ENCODE data around the gene PPP1R17.

PPP1R17 gene

DNA sequence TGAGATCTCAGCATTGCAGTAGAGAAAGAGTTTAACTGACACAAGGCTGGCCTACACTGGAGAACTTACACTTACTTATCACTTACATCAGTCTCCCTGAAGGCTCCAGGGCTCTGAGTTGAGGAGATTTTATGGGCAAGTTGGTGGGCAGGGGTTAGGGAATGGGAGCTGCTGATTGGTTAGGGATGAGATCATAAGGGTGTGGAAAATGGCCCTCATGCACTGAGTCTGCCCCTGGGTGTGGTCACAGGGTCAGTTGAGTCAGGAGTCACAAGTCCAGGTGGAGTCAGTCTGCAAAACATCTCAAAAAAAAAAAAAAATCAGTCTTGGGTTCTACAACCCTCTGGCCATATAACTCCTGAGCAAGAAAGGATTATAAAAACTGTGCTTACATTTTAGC is 60.5 kb downstream of the PPP1R17 start:
- CTCF ChIA-PET = no interaction called here
- POLR2A ChIA-PET = no interaction called here
- H3K27ac ChIP-seq (ENCODE audit: extremely low read depth, low read depth, low read length) = no peak overlapping the region

DNA sequence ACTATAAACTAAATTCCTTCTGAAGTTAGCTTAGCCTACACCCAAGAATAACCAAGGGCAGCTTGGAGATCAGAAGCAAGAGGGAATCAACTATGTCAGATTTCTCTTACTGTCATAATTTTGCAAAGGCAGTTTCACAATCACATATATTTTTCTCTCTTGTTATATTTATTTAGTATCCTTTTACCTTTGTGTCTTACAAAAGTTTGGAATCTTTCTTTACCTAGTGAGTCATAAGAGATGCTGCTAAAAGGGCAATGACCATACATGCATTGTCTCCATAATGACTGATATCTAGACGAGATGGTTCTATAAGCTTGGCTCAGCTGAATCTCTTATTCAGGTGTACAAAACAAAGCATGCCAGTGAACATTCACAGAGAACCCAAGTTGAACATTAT is 61.1 kb downstream of the PPP1R17 start:
- Histone ChIP-seq H3K27ac (ENCODE audit: extremely low read depth, low read depth, low read length) (no peak overlapping the region), H3K4me3 (ENCODE audit: low read depth, low read length) (no peak overlapping the region), H3K36me3 (ENCODE audit: control insufficient read depth in 2 of 2, insufficient read depth in 1 of 2, low read length in 2 of 2) (no peaks in the 10 kb centered on the region), H3K4me1 (ENCODE audit: control insufficient read depth, insufficient read depth, low read length) (no peaks in the 10 kb centered on the region), H3K9me3 (ENCODE audit: control insufficient read depth, insufficient read depth, low read depth, low read length) (no peaks in the 10 kb centered on the region)
- ChIA-PET CTCF (interaction anchor here (0.7 kb wide), 1 partner anchor 365 kb away, joined by 3 read pairs; no protein-coding TSS in a partner anchor), POLR2A (no interaction called here)
- TF ChIP-seq ZNF37A (tag by site-specific recombination; IDR thresholded peaks at IDR 0.05) (no peak), ZNF366 (tag by site-specific recombination; conservative IDR thresholded peaks at IDR 0.05) (no peak), ZNF501 (tag by site-specific recombination; IDR thresholded peaks at IDR 0.05) (no peak), ZFP69B (tag by site-specific recombination; IDR thresholded peaks at IDR 0.05) (no peak), ZNF394 (tag by site-specific recombination; IDR thresholded peaks at IDR 0.05; ENCODE audit: borderline replicate concordance) (no peak), ZNF529 (tag by site-specific recombination; IDR thresholded peaks at IDR 0.05; ENCODE audit: insufficient replicate concordance) (no peak), GFI1B (tag by site-specific recombination; IDR thresholded peaks at IDR 0.05) (no peak), ZNF561 (tag by site-specific recombination; IDR thresholded peaks at IDR 0.05; ENCODE audit: borderline replicate concordance) (no peak), ZNF292 (tag by site-specific recombination; IDR thresholded peaks at IDR 0.05; ENCODE audit: borderline replicate concordance, low read depth) (no peak), ZNF830 (tag by site-specific recombination; IDR thresholded peaks at IDR 0.05; ENCODE audit: low read depth) (no peak), YY1 (tag by site-specific recombination; IDR thresholded peaks at IDR 0.05) (no peak), ZBTB8A (tag by site-specific recombination; IDR thresholded peaks at IDR 0.05) (no peak)
- TF ChIP-seq, protein P1, sequence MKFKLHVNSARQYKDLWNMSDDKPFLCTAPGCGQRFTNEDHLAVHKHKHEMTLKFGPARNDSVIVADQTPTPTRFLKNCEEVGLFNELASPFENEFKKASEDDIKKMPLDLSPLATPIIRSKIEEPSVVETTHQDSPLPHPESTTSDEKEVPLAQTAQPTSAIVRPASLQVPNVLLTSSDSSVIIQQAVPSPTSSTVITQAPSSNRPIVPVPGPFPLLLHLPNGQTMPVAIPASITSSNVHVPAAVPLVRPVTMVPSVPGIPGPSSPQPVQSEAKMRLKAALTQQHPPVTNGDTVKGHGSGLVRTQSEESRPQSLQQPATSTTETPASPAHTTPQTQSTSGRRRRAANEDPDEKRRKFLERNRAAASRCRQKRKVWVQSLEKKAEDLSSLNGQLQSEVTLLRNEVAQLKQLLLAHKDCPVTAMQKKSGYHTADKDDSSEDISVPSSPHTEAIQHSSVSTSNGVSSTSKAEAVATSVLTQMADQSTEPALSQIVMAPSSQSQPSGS (tag by site-specific recombination; IDR thresholded peaks at IDR 0.05; ENCODE audit: low read depth) = no peak

More for the DNA sequence above, 60.5 kb downstream of the PPP1R17 start:
- H3K4me3 ChIP-seq (ENCODE audit: low read depth, low read length) = no peak overlapping the region
- TF ChIP-seq ZFP37 (tag by site-specific recombination; IDR thresholded peaks at IDR 0.05) (no peak), SP7 (tag by site-specific recombination; IDR thresholded peaks at IDR 0.05) (no peak), ZNF19 (tag by site-specific recombination; IDR thresholded peaks at IDR 0.05; ENCODE audit: low read depth) (no peak), ZNF791 (tag by site-specific recombination; IDR thresholded peaks at IDR 0.05) (no peak)
- no peaks in the 10 kb centered on the region for H3K9me3 ChIP-seq (ENCODE audit: control insufficient read depth, insufficient read depth, low read depth, low read length)
- no peaks in the 10 kb centered on the region for H3K36me3 ChIP-seq (ENCODE audit: control insufficient read depth in 2 of 2, insufficient read depth in 1 of 2, low read length in 2 of 2)
- no peaks in the 10 kb centered on the region for H3K4me1 ChIP-seq (ENCODE audit: control insufficient read depth, insufficient read depth, low read length)

DNA sequence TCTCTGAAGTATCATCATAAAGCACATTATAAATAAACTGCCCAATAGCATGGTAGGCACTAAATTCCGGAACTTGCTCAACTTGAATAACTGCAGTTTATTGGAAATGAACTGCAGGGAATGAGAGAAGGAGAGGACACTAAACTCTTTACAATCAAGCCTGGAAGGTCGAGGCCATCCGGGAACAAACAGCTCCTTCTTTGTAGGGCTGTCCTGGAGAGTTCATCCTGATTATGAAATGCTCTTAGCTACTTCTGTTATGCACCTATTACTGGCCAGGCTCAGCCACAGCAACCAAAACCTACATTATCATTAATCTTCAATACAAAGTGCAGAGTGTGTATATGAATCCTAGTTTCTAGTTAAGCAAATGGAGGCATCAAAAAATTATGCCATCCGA is 64.7 kb downstream of the PPP1R17 start:
- POLR2A ChIA-PET = no interaction called here
- CTCF ChIA-PET = interaction anchor here (0.8 kb wide), 1 partner anchor 287 kb away, joined by 4 read pairs; no protein-coding TSS in a partner anchor
- Histone ChIP-seq H3K27ac (ENCODE audit: extremely low read depth, low read depth, low read length) (no peak overlapping the region), H3K4me3 (ENCODE audit: low read depth, low read length) (no peak overlapping the region), H3K36me3 (ENCODE audit: control insufficient read depth in 2 of 2, insufficient read depth in 1 of 2, low read length in 2 of 2) (no peaks in the 10 kb centered on the region), H3K4me1 (ENCODE audit: control insufficient read depth, insufficient read depth, low read length) (no peaks in the 10 kb centered on the region), H3K9me3 (ENCODE audit: control insufficient read depth, insufficient read depth, low read depth, low read length) (no peaks in the 10 kb centered on the region)
- TF ChIP-seq HOXC10 (CRISPR knock-in tag; IDR thresholded peaks at IDR 0.05) (no peak), ZNF138 (tag by site-specific recombination; IDR thresholded peaks at IDR 0.05; ENCODE audit: borderline replicate concordance) (no peak), ZNF785 (tag by site-specific recombination; IDR thresholded peaks at IDR 0.05) (no peak), ZSCAN30 (tag by site-specific recombination; IDR thresholded peaks at IDR 0.05) (no peak), YY1 (tag by site-specific recombination; IDR thresholded peaks at IDR 0.05) (no peak), SCRT1 (tag by site-specific recombination; IDR thresholded peaks at IDR 0.05; ENCODE audit: borderline replicate concordance) (no peak), OVOL3 (tag by site-specific recombination; IDR thresholded peaks at IDR 0.05) (no peak), ZNF837 (tag by site-specific recombination; IDR thresholded peaks at IDR 0.05) (no peak), KLF7 (tag by site-specific recombination; IDR thresholded peaks at IDR 0.05; ENCODE audit: borderline replicate concordance) (no peak), ZNF670 (tag by site-specific recombination; IDR thresholded peaks at IDR 0.05; ENCODE audit: low read depth) (no peak), ZNF133 (tag by site-specific recombination; IDR thresholded peaks at IDR 0.05) (no peak)
- TF ChIP-seq, protein P2, sequence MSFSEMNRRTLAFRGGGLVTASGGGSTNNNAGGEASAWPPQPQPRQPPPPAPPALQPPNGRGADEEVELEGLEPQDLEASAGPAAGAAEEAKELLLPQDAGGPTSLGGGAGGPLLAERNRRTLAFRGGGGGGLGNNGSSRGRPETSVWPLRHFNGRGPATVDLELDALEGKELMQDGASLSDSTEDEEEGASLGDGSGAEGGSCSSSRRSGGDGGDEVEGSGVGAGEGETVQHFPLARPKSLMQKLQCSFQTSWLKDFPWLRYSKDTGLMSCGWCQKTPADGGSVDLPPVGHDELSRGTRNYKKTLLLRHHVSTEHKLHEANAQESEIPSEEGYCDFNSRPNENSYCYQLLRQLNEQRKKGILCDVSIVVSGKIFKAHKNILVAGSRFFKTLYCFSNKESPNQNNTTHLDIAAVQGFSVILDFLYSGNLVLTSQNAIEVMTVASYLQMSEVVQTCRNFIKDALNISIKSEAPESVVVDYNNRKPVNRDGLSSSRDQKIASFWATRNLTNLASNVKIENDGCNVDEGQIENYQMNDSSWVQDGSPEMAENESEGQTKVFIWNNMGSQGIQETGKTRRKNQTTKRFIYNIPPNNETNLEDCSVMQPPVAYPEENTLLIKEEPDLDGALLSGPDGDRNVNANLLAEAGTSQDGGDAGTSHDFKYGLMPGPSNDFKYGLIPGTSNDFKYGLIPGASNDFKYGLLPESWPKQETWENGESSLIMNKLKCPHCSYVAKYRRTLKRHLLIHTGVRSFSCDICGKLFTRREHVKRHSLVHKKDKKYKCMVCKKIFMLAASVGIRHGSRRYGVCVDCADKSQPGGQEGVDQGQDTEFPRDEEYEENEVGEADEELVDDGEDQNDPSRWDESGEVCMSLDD (tag by site-specific recombination; IDR thresholded peaks at IDR 0.05) = no peak
- TF ChIP-seq, protein P3, sequence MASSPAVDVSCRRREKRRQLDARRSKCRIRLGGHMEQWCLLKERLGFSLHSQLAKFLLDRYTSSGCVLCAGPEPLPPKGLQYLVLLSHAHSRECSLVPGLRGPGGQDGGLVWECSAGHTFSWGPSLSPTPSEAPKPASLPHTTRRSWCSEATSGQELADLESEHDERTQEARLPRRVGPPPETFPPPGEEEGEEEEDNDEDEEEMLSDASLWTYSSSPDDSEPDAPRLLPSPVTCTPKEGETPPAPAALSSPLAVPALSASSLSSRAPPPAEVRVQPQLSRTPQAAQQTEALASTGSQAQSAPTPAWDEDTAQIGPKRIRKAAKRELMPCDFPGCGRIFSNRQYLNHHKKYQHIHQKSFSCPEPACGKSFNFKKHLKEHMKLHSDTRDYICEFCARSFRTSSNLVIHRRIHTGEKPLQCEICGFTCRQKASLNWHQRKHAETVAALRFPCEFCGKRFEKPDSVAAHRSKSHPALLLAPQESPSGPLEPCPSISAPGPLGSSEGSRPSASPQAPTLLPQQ (tag by site-specific recombination; IDR thresholded peaks at IDR 0.05) = no peak

All from HEK293 (cell line).